Adrenal gland (tissue), 12 donors: Measurements from ENCODE around the gene LARP1B. TPM values are rescaled to one million over a fixed set of nuclear protein-coding genes. Genes with fewer than 3 reads are reported as not detected.

Source experiments
- DNase-seq, 7 donors: peaks; one replicate each; pipeline ENCODE4 v3.0.0-alpha.2; 2019 to 2020
- H3K27ac ChIP-seq, 5 donors: fragments of 200-600 bp; sonication (generic) in 4 of 5; 1 replicate in 3 of 5; 2 replicates in 2 of 5; pipeline versions ENCODE4 v1.5.1 to v1.8.0; 2016 to 2020; ENCODE audit warnings: mild to moderate bottlenecking in 1 of 5
- H3K27me3 ChIP-seq: fragments of 200-600 bp; 2 replicates; pipeline ENCODE4 v1.8.0; 2021
- H3K36me3 ChIP-seq, 2 donors: fragments of 200-600 bp; replicated peaks in 1 of 2; 1 replicate in 1 of 2; 2 replicates in 1 of 2; pipeline versions ENCODE4 v1.5.1 to v1.8.0; 2018 to 2022
- H3K4me1 ChIP-seq, 2 donors: fragments of 200-600 bp; replicated peaks in 1 of 2; 1 replicate in 1 of 2; 2 replicates in 1 of 2; pipeline versions ENCODE4 v1.5.1 to v1.8.0; 2018 to 2021
- H3K4me3 ChIP-seq, 4 donors: fragments of 200-600 bp; sonication (generic) in 3 of 4; one replicate each; pipeline ENCODE4 v1.5.1; 2016 to 2018
- H3K9me3 ChIP-seq, 3 donors: fragments of 200-600 bp; sonication (generic) in 1 of 3; replicated peaks in 1 of 3; 1 replicate in 2 of 3; 2 replicates in 1 of 3; pipeline versions ENCODE4 v1.5.1 to v1.8.0; 2016 to 2021
- POLR2A ChIP-seq, 2 donors: fragments of 450-650 bp; IDR thresholded peaks; one replicate each; pipeline ENCODE4 v1.6.1; 2017; ENCODE audit warnings: antibody characterized with exemption in 2 of 2, mild to moderate bottlenecking in 2 of 2, moderate library complexity in 1 of 2
- WGBS, 4 donors: extraction: QIAGEN DNeasy Blood & Tissue Kit in 2 of 4; methylation state at CpG; one replicate each; pipeline versions ENCODE4 v1.1.5 to v1.1.7; 2013 to 2017; 5-methylcytosine and 5-hydroxymethylcytosine counted together
- intact Hi-C, 2 donors: fragments of 100-400 bp; cut with DNase I; formaldehyde crosslinking; loops; one replicate each; pipeline versions ENCODE4 v1.14.1 to v1.15.0; 2022 to 2023
- polyA plus RNA-seq, 3 donors: library from polyadenylated mRNA; stranded (reverse); fragments of 200-250 nt in 2 of 3; fragments of 350-450 nt in 1 of 3; fragmentation: Illumina TruSeq in 1 of 3; extraction: RNeasy Lipid Tissue Mini Kit (QIAGEN cat#74804) in 1 of 3; gene quantifications; one replicate each; pipeline ENCODE4 v1.2.3, GENCODE V29; 2013 to 2014
- total RNA-seq, 9 donors: library from RNA; depleted of rRNA in 4 of 9; stranded (reverse); fragments of >200 nt in 4 of 9; fragments of 120-200 nt in 1 of 9; fragmentation: NEBNext Ultra II Directional in 1 of 9; extraction: Animal tissue kit (Norgen Biotek cat#: 25700) in 1 of 9; gene quantifications; one replicate each; pipeline versions ENCODE4 v1.1.0 to v1.2.4, GENCODE V29; 2013 to 2023
- TF ChIP-seq, protein P1 (sequence below), 6 experiments: fragments of 450-650 bp in 4 of 6; fragments of 200-600 bp in 2 of 6; sonication (generic) in 1 of 6; IDR thresholded peaks; 1 replicate in 5 of 6; 2 replicates in 1 of 6; pipeline versions ENCODE4 v1.5.1 to v1.8.0; 2016 to 2021; ENCODE audit warnings: antibody characterized with exemption in 6 of 6, mild to moderate bottlenecking in 2 of 6, moderate library complexity in 1 of 6
- donor health status: healthy with polysubstance abuse.
- donor health status: Bipolar disorder and iron deficiency.
- donor health status: DM: yes; HTN: yes; CAD: no.
- donor health status: DM: no; HTN: no; CAD: no.
- donor health status: DM: no; HTN: no; CAD: no.
- donor health status: DM: yes; HTN: yes; CAD: no.

LARP1B gene
- total and polyA plus RNA-seq, 12 donors: 5.0 to 27.7 (median 12.3) TPM

DNA sequence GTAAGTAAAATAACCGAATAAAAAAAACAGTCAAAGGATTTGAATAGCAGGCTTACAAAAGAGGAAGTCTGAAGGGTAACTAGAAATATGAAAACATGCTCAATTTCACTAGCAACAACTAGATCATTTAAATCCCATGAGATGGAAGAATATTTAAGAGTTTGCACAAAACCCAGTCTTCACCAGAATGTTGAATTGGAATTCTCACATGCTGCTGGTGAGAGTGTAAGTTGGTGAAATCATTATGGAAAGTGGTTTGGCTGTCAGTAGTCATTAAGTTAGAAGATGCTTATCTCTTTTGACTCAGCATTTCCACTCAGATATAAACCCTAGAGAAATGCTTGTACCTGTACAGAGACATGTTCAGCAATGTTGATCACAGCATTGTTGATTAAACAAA is 116.4 kb downstream of the LARP1B start:
- intact Hi-C loops: no loop called here
- Histone ChIP-seq H3K4me1 (no peaks in the 10 kb centered on the region), H3K27me3 (no peaks in the 10 kb centered on the region), H3K4me3 (no peak overlapping the region), H3K36me3 (no peaks in the 10 kb centered on the region), H3K9me3 (no peaks in the 10 kb centered on the region), H3K27ac (no peak overlapping the region)
- no peak for DNase-seq
- WGBS, 4 donors: 74 to 90% (median 80%) methylated on average over 1 of the region's 1 CpG
- TF ChIP-seq, protein P1, sequence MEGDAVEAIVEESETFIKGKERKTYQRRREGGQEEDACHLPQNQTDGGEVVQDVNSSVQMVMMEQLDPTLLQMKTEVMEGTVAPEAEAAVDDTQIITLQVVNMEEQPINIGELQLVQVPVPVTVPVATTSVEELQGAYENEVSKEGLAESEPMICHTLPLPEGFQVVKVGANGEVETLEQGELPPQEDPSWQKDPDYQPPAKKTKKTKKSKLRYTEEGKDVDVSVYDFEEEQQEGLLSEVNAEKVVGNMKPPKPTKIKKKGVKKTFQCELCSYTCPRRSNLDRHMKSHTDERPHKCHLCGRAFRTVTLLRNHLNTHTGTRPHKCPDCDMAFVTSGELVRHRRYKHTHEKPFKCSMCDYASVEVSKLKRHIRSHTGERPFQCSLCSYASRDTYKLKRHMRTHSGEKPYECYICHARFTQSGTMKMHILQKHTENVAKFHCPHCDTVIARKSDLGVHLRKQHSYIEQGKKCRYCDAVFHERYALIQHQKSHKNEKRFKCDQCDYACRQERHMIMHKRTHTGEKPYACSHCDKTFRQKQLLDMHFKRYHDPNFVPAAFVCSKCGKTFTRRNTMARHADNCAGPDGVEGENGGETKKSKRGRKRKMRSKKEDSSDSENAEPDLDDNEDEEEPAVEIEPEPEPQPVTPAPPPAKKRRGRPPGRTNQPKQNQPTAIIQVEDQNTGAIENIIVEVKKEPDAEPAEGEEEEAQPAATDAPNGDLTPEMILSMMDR (IDR thresholded peaks at IDR 0.05): no peak
- no peak for TF ChIP-seq POLR2A (IDR thresholded peaks at IDR 0.05)

- Histone ChIP-seq H3K4me1 (no peaks in the 10 kb centered on the region), H3K4me3 (no peak overlapping the region), H3K27ac (no peak overlapping the region), H3K9me3 (no peaks in the 10 kb centered on the region), H3K27me3 (no peaks in the 10 kb centered on the region), H3K36me3 (no peaks in the 10 kb centered on the region)
- no peak for DNase-seq
- TF ChIP-seq POLR2A (IDR thresholded peaks at IDR 0.05): no peak
- TF ChIP-seq, protein P1 (IDR thresholded peaks at IDR 0.05): no peak
- WGBS, 4 donors: 90 to 100% (median 91%) methylated on average over 2 of the region's 2 CpGs
- intact Hi-C loops: no loop called here
These were observed 125.5 kb downstream of the LARP1B start for GRCh38 chr4:128186623-128187022.

DNA sequence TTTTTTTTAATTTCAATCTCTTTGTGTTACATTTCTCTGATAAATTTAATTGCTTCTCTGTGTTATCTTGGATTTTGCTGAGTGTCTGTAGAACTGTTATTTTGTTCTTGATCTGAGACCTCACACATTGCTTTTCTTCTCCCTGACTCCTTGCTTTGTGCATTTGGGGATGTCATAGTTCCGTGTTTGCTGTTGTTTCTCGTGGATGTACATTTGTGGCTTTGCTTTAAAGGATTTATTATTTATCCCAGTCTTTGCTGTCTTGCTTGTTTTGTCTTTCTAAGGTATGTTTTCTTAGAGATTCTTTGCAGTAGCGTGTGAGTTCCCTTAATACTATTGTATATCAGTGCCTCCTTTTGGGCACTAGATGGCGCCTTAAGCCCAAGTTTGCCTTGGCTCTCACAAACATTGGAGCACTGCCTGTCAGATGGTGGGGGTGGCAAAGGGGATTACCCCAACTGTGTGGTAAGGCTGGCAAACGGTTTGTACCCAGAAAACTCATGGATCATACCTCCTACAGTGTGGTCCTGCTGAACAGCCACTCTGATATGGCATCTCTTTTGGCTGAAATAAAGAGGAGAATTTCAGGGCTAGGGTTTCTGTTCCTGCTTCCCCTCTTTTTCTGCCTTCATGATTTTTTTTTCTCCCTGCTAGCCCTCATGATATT is 130.1 kb downstream of the LARP1B start:
- H3K27ac ChIP-seq: no peak overlapping the region

DNA sequence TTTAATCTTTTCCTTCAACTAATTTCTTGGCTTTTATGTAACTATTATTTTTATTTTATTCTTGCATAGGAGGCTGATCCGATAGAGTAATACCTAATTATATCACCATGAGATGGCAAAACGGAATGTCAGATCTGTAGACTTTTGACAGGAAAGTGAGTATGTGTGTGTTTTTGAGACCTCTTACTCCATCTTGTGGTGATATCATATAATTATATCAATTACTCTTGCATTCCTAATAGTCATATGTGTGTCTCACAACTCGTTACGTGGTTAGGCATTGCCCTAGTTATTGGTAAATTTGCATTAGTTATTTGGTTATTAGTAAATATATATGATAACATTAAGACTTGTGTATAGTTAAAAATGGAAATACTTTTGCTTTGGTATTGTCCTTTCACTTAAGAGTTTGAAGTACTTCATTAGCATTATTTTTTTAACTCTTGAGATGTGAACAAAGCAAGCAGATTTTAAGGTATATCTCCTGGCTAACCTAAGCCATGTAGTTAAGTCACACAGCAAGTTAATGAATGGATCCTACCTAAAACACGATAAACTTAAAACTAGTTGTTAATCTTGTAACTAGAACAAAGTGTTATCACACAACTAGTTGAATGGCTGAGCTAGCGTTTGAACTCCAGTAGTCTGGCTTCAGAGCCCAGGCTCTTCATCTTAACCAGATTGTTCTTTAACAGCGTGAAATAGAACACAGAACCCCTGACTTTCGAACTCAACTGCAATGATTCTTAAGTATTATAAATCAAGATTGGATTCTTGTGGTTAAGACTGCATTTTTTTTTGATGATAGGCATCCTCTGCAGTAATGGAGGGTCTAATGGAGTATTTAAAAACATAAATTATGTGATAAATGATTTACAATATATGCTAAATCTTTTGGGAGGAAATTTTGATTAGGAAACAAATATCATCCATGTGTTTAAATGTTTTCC is 159.4 kb downstream of the LARP1B start:
- Histone ChIP-seq H3K4me3 (no peak overlapping the region), H3K36me3 (no peaks in the 10 kb centered on the region), H3K4me1 (no peaks in the 10 kb centered on the region), H3K9me3 (no peaks in the 10 kb centered on the region), H3K27ac (no peak overlapping the region), H3K27me3 (no peaks in the 10 kb centered on the region)
- TF ChIP-seq POLR2A (IDR thresholded peaks at IDR 0.05): no peak
- TF ChIP-seq, protein P1 (IDR thresholded peaks at IDR 0.05): peak in 5 of 6 experiments; percentile 28 to 53 (median 47)
- no peak for DNase-seq
- WGBS, 4 donors: 30 to 47% (median 35%) methylated on average over 8 of the region's 8 CpGs
- intact Hi-C loops: no loop called here

More for the DNA sequence above, 130.1 kb downstream of the LARP1B start:
- H3K4me3 ChIP-seq: no peak overlapping the region
- 5 to 8% (median 6%) methylated on average over 5 of the region's 5 CpGs for WGBS, 4 donors
- no peak for TF ChIP-seq POLR2A (IDR thresholded peaks at IDR 0.05)
- TF ChIP-seq, protein P1 (IDR thresholded peaks at IDR 0.05): peak; percentile 63 to 92 (median 85)
- H3K27me3 ChIP-seq: no peaks in the 10 kb centered on the region
- H3K4me1 ChIP-seq: no peaks in the 10 kb centered on the region
- H3K9me3 ChIP-seq: no peaks in the 10 kb centered on the region
- DNase-seq: peak; percentile 54 to 86 (median 66)
- H3K36me3 ChIP-seq: no peaks in the 10 kb centered on the region
- intact Hi-C loops: loop anchor here in 1 of 2 donors (10.0 kb wide), 1 partner anchor 674 kb away; no protein-coding TSS in a partner anchor
